ENCODE results near the gene RSPO4. TPM values are rescaled to one million over a fixed set of nuclear protein-coding genes. Genes with fewer than 3 reads are reported as not detected.

RSPO4 gene
- total and polyA plus RNA-seq, 9 of the 15 experiments (the other 6 are each of a cell fraction or from before 2014, with no cell fraction given): 0.04 to 0.34 TPM; not detected in 7

DNA sequence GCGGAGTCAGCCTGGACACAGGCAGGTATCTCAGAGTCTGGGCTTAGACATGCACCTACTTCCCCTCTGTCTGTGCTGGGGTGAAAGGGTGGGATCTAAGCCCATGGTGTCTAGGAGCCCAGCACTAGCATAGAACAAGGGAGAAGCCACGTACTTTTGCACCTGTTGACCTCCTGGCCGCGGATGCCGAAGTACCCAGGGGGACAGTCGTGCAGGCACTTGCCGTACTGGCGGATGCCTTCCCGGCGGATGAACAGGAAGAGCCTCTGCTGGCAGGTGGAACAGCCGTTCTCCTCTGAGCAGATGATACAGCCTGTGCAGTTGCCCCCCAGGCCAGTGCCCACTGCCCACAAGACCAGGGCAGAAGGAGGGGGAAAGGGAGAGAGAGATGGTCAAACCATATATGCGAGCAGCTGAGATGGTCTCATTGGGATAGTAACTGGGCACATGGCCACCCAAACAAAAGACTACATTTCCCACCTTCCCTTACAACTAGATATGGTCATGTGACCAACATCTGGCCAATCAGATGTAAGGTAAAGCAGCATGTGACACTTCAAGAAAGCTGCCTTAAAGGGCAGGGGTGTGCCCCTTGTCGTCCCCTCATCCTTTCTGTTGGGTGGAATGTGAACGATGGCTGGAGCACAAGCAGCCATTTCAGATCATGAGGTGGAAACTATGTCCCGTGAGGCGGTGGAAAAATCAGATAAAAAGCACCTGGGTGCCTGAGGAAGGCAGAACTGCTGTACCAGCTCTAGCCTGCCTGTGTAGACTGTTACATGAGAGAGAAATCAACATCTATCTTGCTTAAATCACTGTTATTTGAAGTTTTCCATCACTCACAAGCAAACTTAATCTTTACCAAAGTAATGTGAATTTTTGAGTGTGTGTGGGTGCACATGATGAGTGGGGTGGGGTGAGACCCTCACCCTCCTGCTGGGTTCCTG lies 34.0 kb downstream of the RSPO4 start (continued):
- TF ChIP-seq BMI1 (IDR thresholded peaks at IDR 0.05; ENCODE audit: low read length) (no peak), ZNF347 (CRISPR knock-in tag; IDR thresholded peaks at IDR 0.05; ENCODE audit: low read depth) (no peak), MAFG (tag; conservative IDR thresholded peaks at IDR 0.05) (no peak), MXI1 (IDR thresholded peaks at IDR 0.05; ENCODE audit: low read depth, low read length) (no peak), ZNF124 (CRISPR knock-in tag; IDR thresholded peaks at IDR 0.05) (no peak), ZNF764 (CRISPR knock-in tag; IDR thresholded peaks at IDR 0.05; ENCODE audit: low read depth) (no peak), ZNF444 (CRISPR knock-in tag; IDR thresholded peaks at IDR 0.05) (no peak), CBFA2T2 (conservative IDR thresholded peaks at IDR 0.05) (peak; percentile 89), KLF1 (tag; IDR thresholded peaks at IDR 0.05) (no peak), ZNF41 (CRISPR knock-in tag; conservative IDR thresholded peaks at IDR 0.05) (no peak), SIRT6 (IDR thresholded peaks at IDR 0.05; ENCODE audit: low read depth, low read length) (no peak), DEAF1 (CRISPR knock-in tag; IDR thresholded peaks at IDR 0.05) (no peak)
- TF ChIP-seq, protein P1, sequence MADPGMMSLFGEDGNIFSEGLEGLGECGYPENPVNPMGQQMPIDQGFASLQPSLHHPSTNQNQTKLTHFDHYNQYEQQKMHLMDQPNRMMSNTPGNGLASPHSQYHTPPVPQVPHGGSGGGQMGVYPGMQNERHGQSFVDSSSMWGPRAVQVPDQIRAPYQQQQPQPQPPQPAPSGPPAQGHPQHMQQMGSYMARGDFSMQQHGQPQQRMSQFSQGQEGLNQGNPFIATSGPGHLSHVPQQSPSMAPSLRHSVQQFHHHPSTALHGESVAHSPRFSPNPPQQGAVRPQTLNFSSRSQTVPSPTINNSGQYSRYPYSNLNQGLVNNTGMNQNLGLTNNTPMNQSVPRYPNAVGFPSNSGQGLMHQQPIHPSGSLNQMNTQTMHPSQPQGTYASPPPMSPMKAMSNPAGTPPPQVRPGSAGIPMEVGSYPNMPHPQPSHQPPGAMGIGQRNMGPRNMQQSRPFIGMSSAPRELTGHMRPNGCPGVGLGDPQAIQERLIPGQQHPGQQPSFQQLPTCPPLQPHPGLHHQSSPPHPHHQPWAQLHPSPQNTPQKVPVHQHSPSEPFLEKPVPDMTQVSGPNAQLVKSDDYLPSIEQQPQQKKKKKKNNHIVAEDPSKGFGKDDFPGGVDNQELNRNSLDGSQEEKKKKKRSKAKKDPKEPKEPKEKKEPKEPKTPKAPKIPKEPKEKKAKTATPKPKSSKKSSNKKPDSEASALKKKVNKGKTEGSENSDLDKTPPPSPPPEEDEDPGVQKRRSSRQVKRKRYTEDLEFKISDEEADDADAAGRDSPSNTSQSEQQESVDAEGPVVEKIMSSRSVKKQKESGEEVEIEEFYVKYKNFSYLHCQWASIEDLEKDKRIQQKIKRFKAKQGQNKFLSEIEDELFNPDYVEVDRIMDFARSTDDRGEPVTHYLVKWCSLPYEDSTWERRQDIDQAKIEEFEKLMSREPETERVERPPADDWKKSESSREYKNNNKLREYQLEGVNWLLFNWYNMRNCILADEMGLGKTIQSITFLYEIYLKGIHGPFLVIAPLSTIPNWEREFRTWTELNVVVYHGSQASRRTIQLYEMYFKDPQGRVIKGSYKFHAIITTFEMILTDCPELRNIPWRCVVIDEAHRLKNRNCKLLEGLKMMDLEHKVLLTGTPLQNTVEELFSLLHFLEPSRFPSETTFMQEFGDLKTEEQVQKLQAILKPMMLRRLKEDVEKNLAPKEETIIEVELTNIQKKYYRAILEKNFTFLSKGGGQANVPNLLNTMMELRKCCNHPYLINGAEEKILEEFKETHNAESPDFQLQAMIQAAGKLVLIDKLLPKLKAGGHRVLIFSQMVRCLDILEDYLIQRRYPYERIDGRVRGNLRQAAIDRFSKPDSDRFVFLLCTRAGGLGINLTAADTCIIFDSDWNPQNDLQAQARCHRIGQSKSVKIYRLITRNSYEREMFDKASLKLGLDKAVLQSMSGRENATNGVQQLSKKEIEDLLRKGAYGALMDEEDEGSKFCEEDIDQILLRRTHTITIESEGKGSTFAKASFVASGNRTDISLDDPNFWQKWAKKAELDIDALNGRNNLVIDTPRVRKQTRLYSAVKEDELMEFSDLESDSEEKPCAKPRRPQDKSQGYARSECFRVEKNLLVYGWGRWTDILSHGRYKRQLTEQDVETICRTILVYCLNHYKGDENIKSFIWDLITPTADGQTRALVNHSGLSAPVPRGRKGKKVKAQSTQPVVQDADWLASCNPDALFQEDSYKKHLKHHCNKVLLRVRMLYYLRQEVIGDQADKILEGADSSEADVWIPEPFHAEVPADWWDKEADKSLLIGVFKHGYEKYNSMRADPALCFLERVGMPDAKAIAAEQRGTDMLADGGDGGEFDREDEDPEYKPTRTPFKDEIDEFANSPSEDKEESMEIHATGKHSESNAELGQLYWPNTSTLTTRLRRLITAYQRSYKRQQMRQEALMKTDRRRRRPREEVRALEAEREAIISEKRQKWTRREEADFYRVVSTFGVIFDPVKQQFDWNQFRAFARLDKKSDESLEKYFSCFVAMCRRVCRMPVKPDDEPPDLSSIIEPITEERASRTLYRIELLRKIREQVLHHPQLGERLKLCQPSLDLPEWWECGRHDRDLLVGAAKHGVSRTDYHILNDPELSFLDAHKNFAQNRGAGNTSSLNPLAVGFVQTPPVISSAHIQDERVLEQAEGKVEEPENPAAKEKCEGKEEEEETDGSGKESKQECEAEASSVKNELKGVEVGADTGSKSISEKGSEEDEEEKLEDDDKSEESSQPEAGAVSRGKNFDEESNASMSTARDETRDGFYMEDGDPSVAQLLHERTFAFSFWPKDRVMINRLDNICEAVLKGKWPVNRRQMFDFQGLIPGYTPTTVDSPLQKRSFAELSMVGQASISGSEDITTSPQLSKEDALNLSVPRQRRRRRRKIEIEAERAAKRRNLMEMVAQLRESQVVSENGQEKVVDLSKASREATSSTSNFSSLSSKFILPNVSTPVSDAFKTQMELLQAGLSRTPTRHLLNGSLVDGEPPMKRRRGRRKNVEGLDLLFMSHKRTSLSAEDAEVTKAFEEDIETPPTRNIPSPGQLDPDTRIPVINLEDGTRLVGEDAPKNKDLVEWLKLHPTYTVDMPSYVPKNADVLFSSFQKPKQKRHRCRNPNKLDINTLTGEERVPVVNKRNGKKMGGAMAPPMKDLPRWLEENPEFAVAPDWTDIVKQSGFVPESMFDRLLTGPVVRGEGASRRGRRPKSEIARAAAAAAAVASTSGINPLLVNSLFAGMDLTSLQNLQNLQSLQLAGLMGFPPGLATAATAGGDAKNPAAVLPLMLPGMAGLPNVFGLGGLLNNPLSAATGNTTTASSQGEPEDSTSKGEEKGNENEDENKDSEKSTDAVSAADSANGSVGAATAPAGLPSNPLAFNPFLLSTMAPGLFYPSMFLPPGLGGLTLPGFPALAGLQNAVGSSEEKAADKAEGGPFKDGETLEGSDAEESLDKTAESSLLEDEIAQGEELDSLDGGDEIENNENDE (IDR thresholded peaks at IDR 0.05; ENCODE audit: low read depth, low read length): no peak
- TF ChIP-seq, protein P2, sequence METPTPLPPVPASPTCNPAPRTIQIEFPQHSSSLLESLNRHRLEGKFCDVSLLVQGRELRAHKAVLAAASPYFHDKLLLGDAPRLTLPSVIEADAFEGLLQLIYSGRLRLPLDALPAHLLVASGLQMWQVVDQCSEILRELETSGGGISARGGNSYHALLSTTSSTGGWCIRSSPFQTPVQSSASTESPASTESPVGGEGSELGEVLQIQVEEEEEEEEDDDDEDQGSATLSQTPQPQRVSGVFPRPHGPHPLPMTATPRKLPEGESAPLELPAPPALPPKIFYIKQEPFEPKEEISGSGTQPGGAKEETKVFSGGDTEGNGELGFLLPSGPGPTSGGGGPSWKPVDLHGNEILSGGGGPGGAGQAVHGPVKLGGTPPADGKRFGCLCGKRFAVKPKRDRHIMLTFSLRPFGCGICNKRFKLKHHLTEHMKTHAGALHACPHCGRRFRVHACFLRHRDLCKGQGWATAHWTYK (CRISPR knock-in tag; IDR thresholded peaks at IDR 0.05): no peak
